Muscle layer of duodenum (tissue), 2 donors: ENCODE data around the gene NMRAL1.

ENCODE experiments used
- H3K27ac ChIP-seq: one replicate; pipeline ENCODE4 v1.7.0; 2013; ENCODE audit warnings: mild to moderate bottlenecking, low read length
- H3K27me3 ChIP-seq: one replicate; pipeline ENCODE4 v1.7.0; 2013; ENCODE audit warnings: low read depth, mild to moderate bottlenecking, control low read depth, low read length
- H3K36me3 ChIP-seq, 2 donors: one replicate each; pipeline ENCODE4 v1.7.0; 2013; ENCODE audit warnings: low read length in 2 of 2, control low read depth in 1 of 2, mild to moderate bottlenecking in 1 of 2; ENCODE audit not compliant: insufficient read depth in 2 of 2, control insufficient read depth in 1 of 2
- H3K4me1 ChIP-seq, 2 donors: one replicate each; pipeline ENCODE4 v1.7.0; 2013; ENCODE audit warnings: low read length in 2 of 2, mild to moderate bottlenecking in 2 of 2, control low read depth in 1 of 2, moderate library complexity in 1 of 2; ENCODE audit not compliant: insufficient read depth in 2 of 2, control insufficient read depth in 1 of 2
- H3K4me3 ChIP-seq, 2 donors: one replicate each; pipeline ENCODE4 v1.7.0; 2013; ENCODE audit warnings: low read length in 2 of 2, low read depth in 1 of 2, mild to moderate bottlenecking in 1 of 2
- H3K9me3 ChIP-seq, 2 donors: one replicate each; pipeline ENCODE4 v1.7.0; 2013; ENCODE audit warnings: low read length in 2 of 2, control low read depth in 1 of 2, mild to moderate bottlenecking in 1 of 2; ENCODE audit not compliant: control insufficient read depth in 1 of 2
- donor health status: healthy.

Gene NMRAL1

GRCh38 chr16:4474192-4474961, at the start of gene NMRAL1:
Gene NMRAL1, minus strand, starts transcription at chr16:4474625. Its CDS starts 493 bp downstream, at chr16:4474132.
- peaks cover 0 to under 1% of the 10 kb centered on the region in 2 donors for H3K36me3 ChIP-seq
- no peak within 1 kb of the TSS for H3K27ac ChIP-seq
- H3K4me3 ChIP-seq: peak within 1 kb of the TSS; percentile 59 to 76
- no peaks in the 10 kb centered on the region for H3K27me3 ChIP-seq
- peaks cover 4 to 17% of the 10 kb centered on the region in 2 donors for H3K4me1 ChIP-seq
- H3K9me3 ChIP-seq: no peaks in the 10 kb centered on the region

GRCh38 chr16:4523686-4524085, 49.3 kb upstream of the NMRAL1 start:
- Histone ChIP-seq H3K4me1 (peaks cover 0 to 21% of the 10 kb centered on the region in 2 donors), H3K27ac (no peak overlapping the region), H3K27me3 (no peaks in the 10 kb centered on the region), H3K4me3 (no peak overlapping the region), H3K36me3 (no peaks in the 10 kb centered on the region), H3K9me3 (no peaks in the 10 kb centered on the region)

- Histone ChIP-seq H3K36me3 (no peaks in the 10 kb centered on the region), H3K4me3 (no peak overlapping the region), H3K27ac (no peak overlapping the region), H3K27me3 (no peaks in the 10 kb centered on the region), H3K4me1 (peaks cover 0 to 21% of the 10 kb centered on the region in 2 donors), H3K9me3 (no peaks in the 10 kb centered on the region)
These were observed 47.7 kb upstream of the NMRAL1 start for GRCh38 chr16:4522051-4522581.

- H3K27me3 ChIP-seq: no peaks in the 10 kb centered on the region
- no peaks in the 10 kb centered on the region for H3K36me3 ChIP-seq
- H3K4me1 ChIP-seq: peaks cover 8 to 25% of the 10 kb centered on the region in 2 donors
- H3K27ac ChIP-seq: no peak overlapping the region
- no peak overlapping the region for H3K4me3 ChIP-seq
- H3K9me3 ChIP-seq: no peaks in the 10 kb centered on the region
These were observed 46.5 kb upstream of the NMRAL1 start for GRCh38 chr16:4520913-4521312.

- Histone ChIP-seq H3K9me3 (no peaks in the 10 kb centered on the region), H3K27ac (no peak overlapping the region), H3K36me3 (no peaks in the 10 kb centered on the region), H3K27me3 (no peaks in the 10 kb centered on the region), H3K4me1 (peaks cover 21 to 30% of the 10 kb centered on the region in 2 donors), H3K4me3 (no peak overlapping the region)
These were observed 45.0 kb upstream of the NMRAL1 start for GRCh38 chr16:4519274-4520058.

GRCh38 chr16:4517812-4518680, 43.6 kb upstream of the NMRAL1 start:
- peaks cover 25 to 43% of the 10 kb centered on the region in 2 donors for H3K4me1 ChIP-seq
- H3K9me3 ChIP-seq: no peaks in the 10 kb centered on the region
- H3K4me3 ChIP-seq: no peak overlapping the region
- H3K27ac ChIP-seq: no peak overlapping the region
- H3K36me3 ChIP-seq: peaks cover 0 to 4% of the 10 kb centered on the region in 2 donors
- H3K27me3 ChIP-seq: no peaks in the 10 kb centered on the region

GRCh38 chr16:4515611-4516233, 41.3 kb upstream of the NMRAL1 start:
- no peaks in the 10 kb centered on the region for H3K9me3 ChIP-seq
- H3K36me3 ChIP-seq: peaks cover 7 to 22% of the 10 kb centered on the region in 2 donors
- peak overlapping the region; percentile 65 for H3K27ac ChIP-seq
- no peaks in the 10 kb centered on the region for H3K27me3 ChIP-seq
- peaks cover 29 to 41% of the 10 kb centered on the region in 2 donors for H3K4me1 ChIP-seq
- H3K4me3 ChIP-seq: peak overlapping the region in 1 of 2 donors; percentile 7

- no peaks in the 10 kb centered on the region for H3K9me3 ChIP-seq
- H3K27me3 ChIP-seq: no peaks in the 10 kb centered on the region
- peaks cover 29 to 42% of the 10 kb centered on the region in 2 donors for H3K4me1 ChIP-seq
- peaks cover 15 to 30% of the 10 kb centered on the region in 2 donors for H3K36me3 ChIP-seq
- H3K4me3 ChIP-seq: no peak overlapping the region
- peak overlapping the region; percentile 65 for H3K27ac ChIP-seq
These were observed 40.2 kb upstream of the NMRAL1 start for GRCh38 chr16:4514606-4515005.

GRCh38 chr16:4513881-4514280, 39.5 kb upstream of the NMRAL1 start:
- Histone ChIP-seq H3K4me3 (no peak overlapping the region), H3K4me1 (peaks cover 29 to 42% of the 10 kb centered on the region in 2 donors), H3K27ac (peak overlapping the region; percentile 65), H3K36me3 (peaks cover 22 to 38% of the 10 kb centered on the region in 2 donors), H3K27me3 (no peaks in the 10 kb centered on the region), H3K9me3 (no peaks in the 10 kb centered on the region)

- Histone ChIP-seq H3K4me1 (peaks cover 29 to 42% of the 10 kb centered on the region in 2 donors), H3K27ac (no peak overlapping the region), H3K4me3 (no peak overlapping the region), H3K27me3 (no peaks in the 10 kb centered on the region), H3K36me3 (peaks cover 28 to 44% of the 10 kb centered on the region in 2 donors), H3K9me3 (no peaks in the 10 kb centered on the region)
These were observed 38.8 kb upstream of the NMRAL1 start for GRCh38 chr16:4513086-4513860.
